H9 (cell line): ENCODE measurements around the gene E2F7. TPM values are rescaled to one million over a fixed set of nuclear protein-coding genes. Genes with fewer than 3 reads are reported as not detected.

Source experiments
- DNase-seq: peaks from one replicate; pipeline ENCODE4 v3.0.0-alpha.2; 2017
- H2AFZ ChIP-seq: one replicate; pipeline ENCODE4 v1.6.1; 2013; ENCODE audit warnings: mild to moderate bottlenecking, low read length, control low read depth, moderate library complexity
- H2AK5ac ChIP-seq: 2 replicates; pipeline ENCODE4 v1.6.1; 2013; ENCODE audit warnings: low read length, control low read depth, mixed read lengths; ENCODE audit not compliant: insufficient read length
- H2BK120ac ChIP-seq: one replicate; pipeline ENCODE4 v1.6.1; 2013; ENCODE audit warnings: low read depth, mild to moderate bottlenecking, low read length, control low read depth, inconsistent platforms; ENCODE audit not compliant: poor library complexity, severe bottlenecking
- H2BK12ac ChIP-seq: 2 replicates; pipeline ENCODE4 v1.6.1; 2013; ENCODE audit warnings: low read length, control low read depth, mixed read lengths, low read depth; ENCODE audit not compliant: insufficient read length
- H2BK15ac ChIP-seq: 2 replicates; pipeline ENCODE4 v1.6.1; 2013; ENCODE audit warnings: low read depth, low read length, control low read depth
- H2BK20ac ChIP-seq: one replicate; pipeline ENCODE4 v1.6.1; 2013; ENCODE audit warnings: low read depth, mild to moderate bottlenecking, low read length, control low read depth, inconsistent platforms; ENCODE audit not compliant: poor library complexity, severe bottlenecking
- H2BK5ac ChIP-seq: 2 replicates; pipeline ENCODE4 v1.6.1; 2013; ENCODE audit warnings: low read length, control low read depth, mixed read lengths; ENCODE audit not compliant: insufficient read length
- H3K14ac ChIP-seq: 2 replicates; pipeline ENCODE4 v1.6.1; 2013; ENCODE audit warnings: low read length, control low read depth; ENCODE audit not compliant: insufficient read depth
- H3K18ac ChIP-seq: 2 replicates; pipeline ENCODE4 v1.6.1; 2013; ENCODE audit warnings: low read depth, mild to moderate bottlenecking, mixed read lengths, low read length, control low read depth; ENCODE audit not compliant: insufficient read length
- H3K23ac ChIP-seq: 2 replicates; pipeline ENCODE4 v1.6.1; 2013; ENCODE audit warnings: low read length, control low read depth, mixed read lengths, low read depth; ENCODE audit not compliant: insufficient read length
- H3K23me2 ChIP-seq: 2 replicates; pipeline ENCODE4 v1.6.1; 2013; ENCODE audit warnings: low read depth, mild to moderate bottlenecking, mixed read lengths, low read length, control low read depth; ENCODE audit not compliant: insufficient read length, poor library complexity, severe bottlenecking
- H3K27ac ChIP-seq: 2 replicates; pipeline ENCODE4 v1.5.1; 2013; ENCODE audit warnings: low read length, control low read depth, mixed read lengths, low read depth; ENCODE audit not compliant: insufficient read length
- H3K27me3 ChIP-seq: 2 replicates; pipeline ENCODE4 v1.6.1; 2013; ENCODE audit warnings: low read length, control low read depth, inconsistent platforms; ENCODE audit not compliant: insufficient read depth
- H3K4ac ChIP-seq: 2 replicates; pipeline ENCODE4 v1.6.1; 2013; ENCODE audit warnings: low read depth, mild to moderate bottlenecking, control low read depth, inconsistent platforms, low read length, moderate library complexity
- H3K4me1 ChIP-seq: 2 replicates; pipeline ENCODE4 v1.6.1; 2013; ENCODE audit warnings: low read length, control low read depth, inconsistent platforms; ENCODE audit not compliant: insufficient read depth
- H3K4me2 ChIP-seq: 2 replicates; pipeline ENCODE4 v1.6.1; 2013; ENCODE audit warnings: low read length, control low read depth, mixed read lengths; ENCODE audit not compliant: insufficient read length, insufficient read depth
- H3K56ac ChIP-seq: 2 replicates; pipeline ENCODE4 v1.6.1; 2013; ENCODE audit warnings: low read depth, mild to moderate bottlenecking, mixed read lengths, low read length, control low read depth; ENCODE audit not compliant: insufficient read length
- H3K79me1 ChIP-seq: 2 replicates; pipeline ENCODE4 v1.6.1; 2013; ENCODE audit warnings: low read depth, mild to moderate bottlenecking, moderate library complexity, low read length, control low read depth, inconsistent platforms; ENCODE audit not compliant: insufficient read depth, poor library complexity, severe bottlenecking
- H3K79me2 ChIP-seq: 2 replicates; pipeline ENCODE4 v1.6.1; 2013; ENCODE audit warnings: low read length, control low read depth, inconsistent platforms; ENCODE audit not compliant: insufficient read depth
- H3K9ac ChIP-seq: 2 replicates; pipeline ENCODE4 v1.6.1; 2013; ENCODE audit warnings: low read length, control low read depth, mixed read lengths; ENCODE audit not compliant: insufficient read length; ENCODE audit errors: extremely low read depth
- H3K9me3 ChIP-seq: one replicate; pipeline ENCODE4 v1.6.1; 2013; ENCODE audit warnings: low read depth, low read length, inconsistent platforms; ENCODE audit not compliant: control insufficient read depth
- H3T11ph ChIP-seq: one replicate; pipeline ENCODE4 v1.6.1; 2013; ENCODE audit warnings: mild to moderate bottlenecking, low read length, control low read depth, inconsistent platforms
- H4K20me1 ChIP-seq: one replicate; pipeline ENCODE4 v1.6.1; 2013; ENCODE audit not compliant: control insufficient read depth, insufficient read length, insufficient read depth
- H4K5ac ChIP-seq: 2 replicates; pipeline ENCODE4 v1.6.1; 2013; ENCODE audit warnings: low read depth, mild to moderate bottlenecking, mixed read lengths, low read length, control low read depth; ENCODE audit not compliant: insufficient read length
- H4K8ac ChIP-seq: replicated peaks from 2 replicates; pipeline ENCODE4 v1.6.1; 2013; ENCODE audit warnings: low read length, control low read depth, mixed read lengths, low read depth; ENCODE audit not compliant: insufficient read length
- H4K91ac ChIP-seq: 2 replicates; pipeline ENCODE4 v1.6.1; 2013; ENCODE audit warnings: low read depth, mild to moderate bottlenecking, moderate library complexity, mixed read lengths, low read length, control low read depth; ENCODE audit not compliant: insufficient read length
- H3K27ac Mint-ChIP-seq, 3 experiments: 2 replicates in 2 of 3; 3 replicates in 1 of 3; pipeline ENCODE4 v1.8.0; 2020 to 2021; ENCODE audit warnings: mixed read lengths in 3 of 3, mild to moderate bottlenecking in 1 of 3, moderate library complexity in 1 of 3
- H3K27me3 Mint-ChIP-seq: 2 replicates; pipeline ENCODE4 v1.8.0; 2021; ENCODE audit warnings: low read depth, mild to moderate bottlenecking, moderate library complexity, mixed read lengths
- H3K36me3 Mint-ChIP-seq, 3 experiments: 2 replicates in 2 of 3; 3 replicates in 1 of 3; pipeline ENCODE4 v1.8.0; 2020 to 2021; ENCODE audit warnings: low read depth in 3 of 3, mixed read lengths in 3 of 3; ENCODE audit not compliant: insufficient read depth in 1 of 3
- H3K4me1 Mint-ChIP-seq, 2 experiments: 2 replicates each; pipeline ENCODE4 v1.8.0; 2020; ENCODE audit warnings: mixed read lengths in 2 of 2
- H3K4me3 Mint-ChIP-seq, 2 experiments: 2 replicates in 1 of 2; 3 replicates in 1 of 2; pipeline ENCODE4 v1.8.0; 2020 to 2021; ENCODE audit warnings: mild to moderate bottlenecking in 2 of 2, mixed read lengths in 2 of 2, moderate library complexity in 1 of 2
- H3K9me3 Mint-ChIP-seq, 2 experiments: 2 replicates in 1 of 2; 3 replicates in 1 of 2; pipeline ENCODE4 v1.8.0; 2020; ENCODE audit warnings: mild to moderate bottlenecking in 2 of 2, mixed read lengths in 2 of 2, moderate library complexity in 1 of 2
- CTCF ChIP-seq: fragments of 200-600 bp; sonication (generic); conservative IDR thresholded peaks from 3 replicates; pipeline ENCODE4 v1.8.0; 2021; ENCODE audit warnings: antibody characterized with exemption, mild to moderate bottlenecking
- WGBS: extraction: QIAGEN DNeasy Blood & Tissue Kit; methylation state at CpG from one replicate; pipeline ENCODE4 v1.1.7; 2013; ENCODE audit warnings: missing lambda C conversion rate, low lambda C conversion rate, mixed read lengths; ENCODE audit not compliant: insufficient read length; ENCODE audit errors: extremely low coverage; 5-methylcytosine and 5-hydroxymethylcytosine counted together
- total RNA-seq: library from RNA; stranded (reverse); gene quantifications from 2 replicates; pipeline ENCODE4 v1.2.1, GENCODE V29; 2021

E2F7 gene
- total RNA-seq, 1 experiment from 2014 or later = 24.5 TPM

GRCh38 chr12:77032406-77032805, 33.0 kb downstream of the E2F7 start:
- no peak overlapping the region for H2BK12ac ChIP-seq
- H2BK15ac ChIP-seq = no peak overlapping the region
- H3K9me3 ChIP-seq = no peaks in the 10 kb centered on the region
- H4K5ac ChIP-seq = no peak overlapping the region
- no peak overlapping the region for H3K9ac ChIP-seq
- no peaks in the 10 kb centered on the region for H3K4me1 ChIP-seq
- H3K27ac Mint-ChIP-seq = peak overlapping the region in 1 of 3 experiments; percentile 37; a peak in 1 of 7 replicates
- H3K79me1 ChIP-seq = no peaks in the 10 kb centered on the region
- H2BK5ac ChIP-seq = no peak overlapping the region
- H4K20me1 ChIP-seq = no peaks in the 10 kb centered on the region
- no peak overlapping the region for H4K8ac ChIP-seq
- H3K36me3 Mint-ChIP-seq = peaks cover 36 to 85% (median 68%) of the 10 kb centered on the region in 3 experiments
- no peaks in the 10 kb centered on the region for H3K23me2 ChIP-seq
- H3T11ph ChIP-seq = no peak overlapping the region
- H2AK5ac ChIP-seq = no peak overlapping the region
- no peak for DNase-seq
- H3K14ac ChIP-seq = no peak overlapping the region
- H3K23ac ChIP-seq = no peak overlapping the region
- no peak overlapping the region for H3K4me2 ChIP-seq
- no peaks in the 10 kb centered on the region for H3K27me3 ChIP-seq
- H2AFZ ChIP-seq = no peak overlapping the region
- H3K4me3 Mint-ChIP-seq = no peak overlapping the region
- no peaks in the 10 kb centered on the region for H3K27me3 Mint-ChIP-seq
- no CpG with 5 or more reads among the region's 2 CpGs for WGBS
- H2BK120ac ChIP-seq = no peak overlapping the region
- no peak overlapping the region for H4K91ac ChIP-seq
- no peak overlapping the region for H2BK20ac ChIP-seq
- no peaks in the 10 kb centered on the region for H3K79me2 ChIP-seq
- H3K27ac ChIP-seq = no peak overlapping the region
- H3K56ac ChIP-seq = no peak overlapping the region
- H3K18ac ChIP-seq = no peak overlapping the region
- TF ChIP-seq CTCF = no peak
- no peaks in the 10 kb centered on the region for H3K9me3 Mint-ChIP-seq
- H3K4me1 Mint-ChIP-seq = no peaks in the 10 kb centered on the region
- no peak overlapping the region for H3K4ac ChIP-seq
